ENCODE data around the gene INSR.
"Not testable (repeated sequence)": the region's sequence is repeated elsewhere in the genome, so short reads cannot be mapped to it uniquely, and the experiment has no call there.

Gene INSR

DNA sequence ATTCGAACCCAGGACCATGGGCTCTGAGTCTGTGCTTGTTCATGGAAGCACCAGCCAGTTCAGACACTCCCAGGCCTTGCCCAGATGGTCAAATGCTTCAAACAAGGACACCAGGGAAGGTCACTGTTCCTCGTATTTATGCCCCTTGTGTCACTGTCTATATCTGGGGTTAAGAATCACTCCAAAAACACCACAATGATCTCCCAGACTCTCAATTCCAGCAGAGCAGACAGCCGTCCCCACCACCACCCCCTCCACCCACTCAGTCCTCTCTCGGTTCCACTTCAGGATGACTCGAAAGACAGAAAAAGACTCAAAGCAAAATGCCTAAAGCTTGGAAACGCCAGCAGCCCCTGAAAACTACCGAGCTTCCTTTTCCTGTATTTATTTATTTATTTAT is 79.0 kb downstream of the INSR start:
- Histone ChIP-seq H3K27me3 (ENCODE audit: control insufficient read depth in 5 of 5, insufficient read depth in 4 of 5, low read length in 5 of 5) (no peaks in the 10 kb centered on the region), H3K27ac (ENCODE audit: low read depth, low read length) (no peak overlapping the region), H3K9ac (ENCODE audit: low read length in 5 of 5) (no peak overlapping the region), H3K9me3 (ENCODE audit: control insufficient read depth in 5 of 5, low read length in 5 of 5) (no peaks in the 10 kb centered on the region), H3K4me3 (ENCODE audit: low read depth in 1 of 5, low read length in 5 of 5) (no peak overlapping the region), H3K4me1 (ENCODE audit: control insufficient read depth in 5 of 5, insufficient read depth in 5 of 5, low read length in 5 of 5) (peaks cover 0 to 12% (median 9%) of the 10 kb centered on the region in 5 donors), H3K36me3 (ENCODE audit: control insufficient read depth in 5 of 5, insufficient read depth in 5 of 5, low read length in 5 of 5) (no peaks in the 10 kb centered on the region)

DNA sequence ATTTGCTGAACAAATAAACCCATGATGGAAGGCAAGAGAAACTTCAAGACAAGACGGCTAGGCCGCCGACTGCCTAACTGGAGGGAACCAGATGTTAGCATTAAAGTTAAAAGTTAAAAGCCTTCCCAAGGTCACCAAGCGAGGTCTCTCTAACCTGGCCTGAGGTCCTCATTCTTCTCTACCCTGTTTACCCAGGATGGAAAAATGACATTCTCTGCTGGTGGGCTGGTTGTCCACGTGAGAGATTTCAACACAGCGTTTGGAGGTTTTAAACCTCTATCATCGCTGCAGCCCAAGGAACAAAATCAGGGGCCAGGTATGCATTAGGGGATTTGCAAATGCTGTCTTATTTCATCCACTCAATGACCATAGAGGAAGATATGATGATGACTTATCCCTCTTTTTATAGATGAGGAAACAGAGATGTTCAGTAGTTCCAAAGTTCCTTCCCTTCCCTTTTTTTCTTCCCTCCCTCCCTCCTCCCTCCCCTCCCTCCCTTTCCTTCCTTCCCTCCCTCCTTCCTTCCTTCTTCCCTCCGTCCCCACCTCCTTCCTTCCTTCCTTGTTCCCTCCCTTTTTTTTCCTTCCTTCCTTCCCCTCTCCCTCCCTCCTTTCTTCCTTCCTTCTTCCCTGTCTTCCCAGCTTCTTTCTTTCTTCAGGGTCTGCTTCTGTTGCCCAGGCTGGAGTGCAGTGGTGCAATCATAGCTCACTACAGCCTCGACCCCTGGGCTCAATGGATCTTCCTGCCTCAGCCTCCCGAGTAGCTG is 79.7 kb downstream of the INSR start:
- no peaks in the 10 kb centered on the region for H3K36me3 ChIP-seq (ENCODE audit: control insufficient read depth in 5 of 5, insufficient read depth in 5 of 5, low read length in 5 of 5)
- peaks cover 0 to 12% (median 9%) of the 10 kb centered on the region in 5 donors for H3K4me1 ChIP-seq (ENCODE audit: control insufficient read depth in 5 of 5, insufficient read depth in 5 of 5, low read length in 5 of 5)
- no peak overlapping the region for H3K27ac ChIP-seq (ENCODE audit: low read depth, low read length)
- no peak overlapping the region for H3K9ac ChIP-seq (ENCODE audit: low read length in 5 of 5)
- no peak overlapping the region for H3K4me3 ChIP-seq (ENCODE audit: low read depth in 1 of 5, low read length in 5 of 5)
- H3K27me3 ChIP-seq (ENCODE audit: control insufficient read depth in 5 of 5, insufficient read depth in 4 of 5, low read length in 5 of 5) = no peaks in the 10 kb centered on the region
- H3K9me3 ChIP-seq (ENCODE audit: control insufficient read depth in 5 of 5, low read length in 5 of 5) = no peaks in the 10 kb centered on the region

DNA sequence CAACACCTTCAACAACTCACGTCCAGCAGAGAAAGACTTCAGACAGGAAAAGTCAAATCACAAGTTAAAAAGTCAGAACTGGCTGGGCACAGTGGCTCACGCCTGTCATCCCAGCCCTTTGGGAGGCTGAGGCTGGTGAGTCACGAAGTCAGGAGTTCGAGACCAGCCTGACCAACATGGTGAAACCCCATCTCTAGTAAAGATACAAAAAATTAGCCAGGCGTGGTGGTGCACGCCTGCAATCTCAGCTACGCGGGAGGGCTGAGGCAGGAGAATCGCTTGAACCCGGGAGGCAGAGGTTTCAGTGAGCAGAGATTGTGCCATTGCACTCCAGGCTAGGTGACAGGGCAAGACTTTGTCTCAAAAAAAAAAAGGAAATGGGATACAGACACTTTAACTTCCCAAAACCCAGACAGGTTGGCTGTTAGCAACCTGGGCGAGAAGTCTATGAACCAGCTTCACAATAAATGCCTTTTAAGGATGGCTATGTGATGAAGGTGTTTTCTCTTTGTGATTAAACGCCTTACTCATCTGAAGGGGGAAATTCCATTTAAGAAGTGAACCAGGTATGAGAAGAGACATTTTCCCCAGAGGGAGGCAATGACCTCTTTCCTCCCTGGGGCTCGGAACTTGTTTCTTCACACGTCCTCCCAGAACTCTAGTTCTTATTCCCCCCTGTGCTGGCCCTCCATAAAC is 80.4 kb downstream of the INSR start:
- no peaks in the 10 kb centered on the region for H3K36me3 ChIP-seq (ENCODE audit: control insufficient read depth in 5 of 5, insufficient read depth in 5 of 5, low read length in 5 of 5)
- H3K9me3 ChIP-seq (ENCODE audit: control insufficient read depth in 5 of 5, low read length in 5 of 5) = no peaks in the 10 kb centered on the region
- no peak overlapping the region for H3K9ac ChIP-seq (ENCODE audit: low read length in 5 of 5)
- peaks cover 0 to 12% (median 9%) of the 10 kb centered on the region in 5 donors for H3K4me1 ChIP-seq (ENCODE audit: control insufficient read depth in 5 of 5, insufficient read depth in 5 of 5, low read length in 5 of 5)
- no peak overlapping the region for H3K27ac ChIP-seq (ENCODE audit: low read depth, low read length)
- no peak overlapping the region for H3K4me3 ChIP-seq (ENCODE audit: low read depth in 1 of 5, low read length in 5 of 5)
- no peaks in the 10 kb centered on the region for H3K27me3 ChIP-seq (ENCODE audit: control insufficient read depth in 5 of 5, insufficient read depth in 4 of 5, low read length in 5 of 5)

DNA sequence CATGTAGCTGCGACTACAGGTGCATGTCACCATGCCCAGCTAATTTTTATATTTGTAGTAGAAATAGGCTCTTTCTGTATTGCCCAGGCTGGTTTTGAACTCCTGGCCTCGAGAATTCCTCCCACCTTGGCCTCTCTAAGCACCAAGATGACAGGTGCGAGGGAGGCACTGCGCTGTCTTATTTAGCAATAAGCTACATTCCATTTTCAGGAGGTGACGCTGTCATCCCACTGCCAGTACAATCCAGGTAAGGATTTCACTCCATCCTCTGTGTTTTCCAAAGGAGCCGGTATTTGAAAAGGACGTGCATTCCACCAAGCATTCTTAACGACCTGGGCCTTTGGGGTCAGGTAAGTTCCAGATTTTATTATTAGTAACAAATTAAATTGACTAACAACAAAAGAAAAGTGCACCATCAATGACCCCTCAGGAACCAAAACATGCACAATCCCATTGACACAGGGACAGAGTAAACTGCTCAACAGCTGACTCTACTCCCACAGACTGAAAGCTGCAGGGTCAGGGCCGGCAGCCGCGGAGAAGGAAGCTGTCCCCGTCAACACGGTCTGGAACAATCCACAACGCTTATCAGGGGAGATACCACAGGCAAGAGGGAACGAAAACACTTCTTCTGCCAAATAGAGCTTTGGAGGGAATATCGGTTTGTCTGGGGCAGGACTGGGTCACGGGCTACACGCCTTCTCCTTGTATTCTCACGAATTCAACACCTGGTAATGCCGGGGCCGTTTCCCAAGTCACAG is 82.8 kb downstream of the INSR start:
- Histone ChIP-seq H3K36me3 (ENCODE audit: control insufficient read depth in 5 of 5, insufficient read depth in 5 of 5, low read length in 5 of 5) (no peaks in the 10 kb centered on the region), H3K4me3 (ENCODE audit: low read depth in 1 of 5, low read length in 5 of 5) (no peak overlapping the region), H3K27me3 (ENCODE audit: control insufficient read depth in 5 of 5, insufficient read depth in 4 of 5, low read length in 5 of 5) (no peaks in the 10 kb centered on the region), H3K9ac (ENCODE audit: low read length in 5 of 5) (no peak overlapping the region), H3K9me3 (ENCODE audit: control insufficient read depth in 5 of 5, low read length in 5 of 5) (no peaks in the 10 kb centered on the region), H3K27ac (ENCODE audit: low read depth, low read length) (no peak overlapping the region), H3K4me1 (ENCODE audit: control insufficient read depth in 5 of 5, insufficient read depth in 5 of 5, low read length in 5 of 5) (peaks cover 0 to 12% (median 9%) of the 10 kb centered on the region in 5 donors)

DNA sequence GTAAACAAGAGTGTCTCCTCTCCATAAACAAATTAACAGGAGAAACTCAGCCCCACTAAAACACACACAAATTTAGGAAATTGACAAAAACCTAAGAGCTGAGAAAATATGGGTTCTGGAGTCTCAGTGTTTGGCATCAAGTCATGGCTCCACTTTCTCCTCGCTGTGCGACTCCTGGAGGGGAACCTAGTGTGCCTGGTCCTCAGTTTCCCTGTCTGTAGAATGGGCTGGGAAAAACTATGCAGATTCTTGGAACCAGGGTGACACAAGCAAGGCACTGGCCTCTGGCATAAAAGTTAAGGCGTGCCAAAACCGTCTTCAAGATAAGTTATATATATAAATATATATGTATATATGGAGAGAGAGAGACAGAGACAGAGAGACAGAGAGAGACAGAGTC is 83.9 kb downstream of the INSR start:
- Histone ChIP-seq H3K27ac (ENCODE audit: low read depth, low read length) (no peak overlapping the region), H3K4me1 (ENCODE audit: control insufficient read depth in 5 of 5, insufficient read depth in 5 of 5, low read length in 5 of 5) (peaks cover 0 to 12% (median 9%) of the 10 kb centered on the region in 5 donors), H3K4me3 (ENCODE audit: low read depth in 1 of 5, low read length in 5 of 5) (no peak overlapping the region), H3K36me3 (ENCODE audit: control insufficient read depth in 5 of 5, insufficient read depth in 5 of 5, low read length in 5 of 5) (no peaks in the 10 kb centered on the region), H3K9ac (ENCODE audit: low read length in 5 of 5) (no peak overlapping the region), H3K27me3 (ENCODE audit: control insufficient read depth in 5 of 5, insufficient read depth in 4 of 5, low read length in 5 of 5) (no peaks in the 10 kb centered on the region), H3K9me3 (ENCODE audit: control insufficient read depth in 5 of 5, low read length in 5 of 5) (no peaks in the 10 kb centered on the region)

DNA sequence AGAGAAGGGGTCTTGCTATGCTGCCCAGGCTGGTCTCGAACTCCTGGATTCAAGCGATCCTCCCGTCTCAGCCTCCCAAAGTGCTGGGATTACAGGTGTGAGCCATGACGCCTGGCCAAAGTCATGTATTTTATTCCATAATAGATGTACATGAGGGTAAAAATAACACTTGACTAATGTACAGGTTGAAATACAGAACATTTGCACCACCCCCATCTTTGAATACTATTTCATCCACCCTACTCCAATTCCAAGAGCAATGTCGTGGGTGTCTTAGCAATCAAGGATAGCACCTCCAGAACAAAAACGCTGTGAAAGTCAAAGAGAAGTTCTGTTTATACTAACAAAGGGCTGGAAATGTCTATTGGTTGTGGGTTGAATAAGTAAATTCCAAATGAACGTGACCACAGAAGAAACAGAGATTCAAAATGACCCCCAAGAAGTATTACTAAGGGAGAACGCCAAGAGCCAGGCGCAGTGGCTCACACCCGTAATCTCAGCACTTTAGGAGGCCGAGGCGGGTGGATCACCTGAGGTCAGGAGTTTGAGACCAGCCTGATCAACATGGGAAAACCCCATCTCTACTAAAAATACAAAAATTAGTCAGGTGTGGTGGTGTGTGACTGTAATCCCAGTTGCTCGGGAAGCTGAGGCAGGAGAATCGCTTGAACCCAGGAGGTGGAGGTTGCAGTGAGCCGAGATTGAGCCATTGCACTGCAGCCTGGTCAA is 84.5 kb downstream of the INSR start:
- not testable (repeated sequence) for H3K4me3 ChIP-seq (ENCODE audit: low read depth in 1 of 5, low read length in 5 of 5); H3K27ac ChIP-seq (ENCODE audit: low read depth, low read length)
- H3K4me1 ChIP-seq (ENCODE audit: control insufficient read depth in 5 of 5, insufficient read depth in 5 of 5, low read length in 5 of 5) = peaks cover 0 to 12% (median 9%) of the 10 kb centered on the region in 5 donors

DNA sequence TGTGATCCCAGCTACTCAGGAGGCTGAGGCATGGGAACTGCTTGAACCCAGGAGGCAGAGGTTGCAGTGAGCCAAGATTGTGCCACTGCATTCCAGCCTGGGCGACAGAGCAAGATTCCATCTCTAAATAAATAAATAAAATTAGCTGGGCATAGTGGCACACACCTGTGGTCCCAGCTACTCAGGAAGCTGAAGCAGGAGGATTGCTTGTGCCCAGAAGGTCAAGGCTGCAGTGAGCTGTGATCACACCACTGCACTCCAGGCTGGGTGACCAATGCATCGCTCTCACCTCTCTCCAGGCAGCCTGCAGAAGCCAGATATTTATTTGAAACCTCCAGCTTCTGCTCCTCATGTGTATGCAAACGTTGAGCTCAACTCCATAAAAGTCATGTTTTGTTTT is 85.2 kb downstream of the INSR start:
- not testable (repeated sequence) for H3K9ac ChIP-seq (ENCODE audit: low read length in 5 of 5); H3K4me3 ChIP-seq (ENCODE audit: low read depth in 1 of 5, low read length in 5 of 5); H3K27ac ChIP-seq (ENCODE audit: low read depth, low read length); H3K9me3 ChIP-seq (ENCODE audit: control insufficient read depth in 5 of 5, low read length in 5 of 5); H3K36me3 ChIP-seq (ENCODE audit: control insufficient read depth in 5 of 5, insufficient read depth in 5 of 5, low read length in 5 of 5); H3K27me3 ChIP-seq (ENCODE audit: control insufficient read depth in 5 of 5, insufficient read depth in 4 of 5, low read length in 5 of 5)
- peaks cover 0 to 12% (median 9%) of the 10 kb centered on the region in 5 donors for H3K4me1 ChIP-seq (ENCODE audit: control insufficient read depth in 5 of 5, insufficient read depth in 5 of 5, low read length in 5 of 5)

More for the DNA sequence above, 84.5 kb downstream of the INSR start:
- H3K9ac ChIP-seq (ENCODE audit: low read length in 5 of 5); H3K36me3 ChIP-seq (ENCODE audit: control insufficient read depth in 5 of 5, insufficient read depth in 5 of 5, low read length in 5 of 5); H3K9me3 ChIP-seq (ENCODE audit: control insufficient read depth in 5 of 5, low read length in 5 of 5); H3K27me3 ChIP-seq (ENCODE audit: control insufficient read depth in 5 of 5, insufficient read depth in 4 of 5, low read length in 5 of 5): not testable (repeated sequence)

DNA sequence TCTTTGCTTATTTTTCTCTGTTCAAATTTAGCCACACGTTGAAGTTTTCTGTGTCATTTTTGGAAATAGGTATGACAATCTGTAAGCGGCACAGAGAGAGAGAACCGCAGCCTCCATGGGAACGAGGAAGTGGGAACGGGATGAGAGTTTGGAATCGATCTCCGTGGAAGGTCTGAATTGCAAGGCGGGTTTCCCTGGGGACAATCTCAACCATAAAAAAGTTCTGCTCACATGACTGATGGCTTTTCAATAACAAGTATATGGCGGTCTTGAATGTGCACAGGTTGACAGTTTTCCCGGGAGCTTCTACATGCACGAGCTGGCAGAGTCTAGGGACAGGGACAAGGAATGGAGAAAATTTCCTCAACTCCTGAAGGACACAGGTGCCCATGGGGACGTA is 90.9 kb downstream of the INSR start:
- no peaks in the 10 kb centered on the region for H3K36me3 ChIP-seq (ENCODE audit: control insufficient read depth in 5 of 5, insufficient read depth in 5 of 5, low read length in 5 of 5)
- no peak overlapping the region for H3K27ac ChIP-seq (ENCODE audit: low read depth, low read length)
- H3K27me3 ChIP-seq (ENCODE audit: control insufficient read depth in 5 of 5, insufficient read depth in 4 of 5, low read length in 5 of 5) = no peaks in the 10 kb centered on the region
- H3K4me1 ChIP-seq (ENCODE audit: control insufficient read depth in 5 of 5, insufficient read depth in 5 of 5, low read length in 5 of 5) = peaks cover 2 to 10% (median 6%) of the 10 kb centered on the region in 5 donors
- H3K4me3 ChIP-seq (ENCODE audit: low read depth in 1 of 5, low read length in 5 of 5) = no peak overlapping the region
- no peaks in the 10 kb centered on the region for H3K9me3 ChIP-seq (ENCODE audit: control insufficient read depth in 5 of 5, low read length in 5 of 5)
- no peak overlapping the region for H3K9ac ChIP-seq (ENCODE audit: low read length in 5 of 5)

DNA sequence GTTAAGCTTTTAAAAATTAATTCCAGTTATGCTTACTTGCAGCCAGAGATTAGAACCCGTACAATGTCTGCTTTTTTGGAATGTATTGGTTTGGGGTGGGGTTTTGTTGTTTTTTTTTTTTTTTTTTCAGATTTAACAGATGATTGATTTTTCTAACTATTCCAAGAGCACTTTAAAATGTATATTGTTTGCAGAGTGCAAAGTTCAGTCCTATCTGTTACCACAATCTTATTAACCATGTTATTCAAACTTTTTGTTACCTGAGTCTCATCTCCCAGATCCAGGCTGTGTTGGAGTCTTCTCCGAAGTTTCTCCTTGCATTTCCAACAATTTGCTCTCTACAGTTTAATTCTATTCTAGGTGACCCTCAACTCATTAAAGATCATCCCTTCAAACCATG is 91.3 kb downstream of the INSR start:
- Histone ChIP-seq H3K4me3 (ENCODE audit: low read depth in 1 of 5, low read length in 5 of 5) (no peak overlapping the region), H3K27ac (ENCODE audit: low read depth, low read length) (no peak overlapping the region), H3K9ac (ENCODE audit: low read length in 5 of 5) (no peak overlapping the region)

More for the DNA sequence above, 91.3 kb downstream of the INSR start:
- H3K36me3 ChIP-seq (ENCODE audit: control insufficient read depth in 5 of 5, insufficient read depth in 5 of 5, low read length in 5 of 5) = no peaks in the 10 kb centered on the region
- H3K9me3 ChIP-seq (ENCODE audit: control insufficient read depth in 5 of 5, low read length in 5 of 5) = no peaks in the 10 kb centered on the region
- H3K4me1 ChIP-seq (ENCODE audit: control insufficient read depth in 5 of 5, insufficient read depth in 5 of 5, low read length in 5 of 5) = peaks cover 2 to 9% (median 8%) of the 10 kb centered on the region in 5 donors
- H3K27me3 ChIP-seq (ENCODE audit: control insufficient read depth in 5 of 5, insufficient read depth in 4 of 5, low read length in 5 of 5) = no peaks in the 10 kb centered on the region

All from subcutaneous abdominal adipose tissue (tissue), 5 donors.